Measurements from ENCODE around the gene GAS7. TPM values are rescaled to one million over a fixed set of nuclear protein-coding genes. Genes with fewer than 3 reads are reported as not detected.

The GAS7 gene
- total and polyA plus RNA-seq, 10 of the 15 experiments (the other 5 are each of a cell fraction or from before 2014, with no cell fraction given), result 2.3 to 53.4 (median 24.0) TPM

DNA sequence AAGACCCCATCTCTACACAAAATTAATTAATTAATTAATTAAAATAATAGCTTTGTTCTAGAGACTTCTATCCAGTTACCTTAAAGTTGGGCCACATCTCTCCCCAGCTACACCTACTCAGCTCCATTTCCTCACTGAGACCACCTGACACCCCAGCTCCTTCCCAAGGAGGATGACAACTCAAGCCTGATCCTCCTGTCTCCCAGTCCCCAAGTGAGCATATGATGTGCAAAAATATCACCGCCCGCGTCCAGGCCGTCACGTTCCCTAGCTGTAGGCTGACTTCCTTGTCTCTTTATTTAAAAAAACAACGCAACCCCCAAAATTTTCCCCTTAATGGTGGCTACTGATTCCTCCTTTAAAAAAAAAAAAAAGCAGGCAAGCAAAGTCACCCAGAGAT, 173.2 kb downstream of the GAS7 start:
- ChIA-PET POLR2A (no interaction called here), RAD21 (ENCODE audit: unreplicated experiment) (interaction anchor here (1.0 kb wide), 1 partner anchor 591 kb away, joined by 5 read pairs; no protein-coding TSS in a partner anchor), SMC1A (ENCODE audit: uncharacterized antibody, unreplicated experiment) (interaction anchor here (0.6 to 0.8 kb wide), 2 partner anchors 8 to 51 kb away, joined by 3 read pairs; no protein-coding TSS in a partner anchor), CTCF (no interaction called here)
- H3K4me1 ChIP-seq (ENCODE audit: control insufficient read depth, insufficient read depth, low read length), result peaks cover 4% of the 10 kb centered on the region; the same call in 1 of the 2 replicates
- no peak overlapping the region for H3K4me3 ChIP-seq
- no peaks in the 10 kb centered on the region for H3K36me3 ChIP-seq (ENCODE audit: control insufficient read depth in 2 of 2, insufficient read depth in 2 of 2, low read length in 1 of 2)
- no peak for TF ChIP-seq MEF2B (IDR thresholded peaks at IDR 0.05; ENCODE audit: partially characterized antibody, poor library complexity, severe bottlenecking)
- TF ChIP-seq SMC3 (IDR thresholded peaks at IDR 0.05; ENCODE audit: borderline replicate concordance, low read length), result no peak
- no peak for TF ChIP-seq NFYA (IDR thresholded peaks at IDR 0.05; ENCODE audit: borderline replicate concordance, low read depth, low read length)
- TF ChIP-seq HDAC6 (IDR thresholded peaks at IDR 0.05; ENCODE audit: unreplicated experiment), result no peak
- TF ChIP-seq, protein P1, sequence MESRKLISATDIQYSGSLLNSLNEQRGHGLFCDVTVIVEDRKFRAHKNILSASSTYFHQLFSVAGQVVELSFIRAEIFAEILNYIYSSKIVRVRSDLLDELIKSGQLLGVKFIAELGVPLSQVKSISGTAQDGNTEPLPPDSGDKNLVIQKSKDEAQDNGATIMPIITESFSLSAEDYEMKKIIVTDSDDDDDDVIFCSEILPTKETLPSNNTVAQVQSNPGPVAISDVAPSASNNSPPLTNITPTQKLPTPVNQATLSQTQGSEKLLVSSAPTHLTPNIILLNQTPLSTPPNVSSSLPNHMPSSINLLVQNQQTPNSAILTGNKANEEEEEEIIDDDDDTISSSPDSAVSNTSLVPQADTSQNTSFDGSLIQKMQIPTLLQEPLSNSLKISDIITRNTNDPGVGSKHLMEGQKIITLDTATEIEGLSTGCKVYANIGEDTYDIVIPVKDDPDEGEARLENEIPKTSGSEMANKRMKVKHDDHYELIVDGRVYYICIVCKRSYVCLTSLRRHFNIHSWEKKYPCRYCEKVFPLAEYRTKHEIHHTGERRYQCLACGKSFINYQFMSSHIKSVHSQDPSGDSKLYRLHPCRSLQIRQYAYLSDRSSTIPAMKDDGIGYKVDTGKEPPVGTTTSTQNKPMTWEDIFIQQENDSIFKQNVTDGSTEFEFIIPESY (IDR thresholded peaks at IDR 0.05), result no peak
- TF ChIP-seq, protein P2, sequence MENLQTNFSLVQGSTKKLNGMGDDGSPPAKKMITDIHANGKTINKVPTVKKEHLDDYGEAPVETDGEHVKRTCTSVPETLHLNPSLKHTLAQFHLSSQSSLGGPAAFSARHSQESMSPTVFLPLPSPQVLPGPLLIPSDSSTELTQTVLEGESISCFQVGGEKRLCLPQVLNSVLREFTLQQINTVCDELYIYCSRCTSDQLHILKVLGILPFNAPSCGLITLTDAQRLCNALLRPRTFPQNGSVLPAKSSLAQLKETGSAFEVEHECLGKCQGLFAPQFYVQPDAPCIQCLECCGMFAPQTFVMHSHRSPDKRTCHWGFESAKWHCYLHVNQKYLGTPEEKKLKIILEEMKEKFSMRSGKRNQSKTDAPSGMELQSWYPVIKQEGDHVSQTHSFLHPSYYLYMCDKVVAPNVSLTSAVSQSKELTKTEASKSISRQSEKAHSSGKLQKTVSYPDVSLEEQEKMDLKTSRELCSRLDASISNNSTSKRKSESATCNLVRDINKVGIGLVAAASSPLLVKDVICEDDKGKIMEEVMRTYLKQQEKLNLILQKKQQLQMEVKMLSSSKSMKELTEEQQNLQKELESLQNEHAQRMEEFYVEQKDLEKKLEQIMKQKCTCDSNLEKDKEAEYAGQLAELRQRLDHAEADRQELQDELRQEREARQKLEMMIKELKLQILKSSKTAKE (IDR thresholded peaks at IDR 0.05; ENCODE audit: low read depth, poor library complexity, severe bottlenecking), result no peak
- no peak for TF ChIP-seq ZNF207 (IDR thresholded peaks at IDR 0.05; ENCODE audit: borderline replicate concordance)
- TF ChIP-seq BACH1 (IDR thresholded peaks at IDR 0.05; ENCODE audit: borderline replicate concordance), result no peak
- TF ChIP-seq IRF4 (IDR thresholded peaks at IDR 0.05; ENCODE audit: low read depth, low read length), result no peak
- TF ChIP-seq BMI1 (IDR thresholded peaks at IDR 0.05; ENCODE audit: borderline replicate concordance), result no peak
- no peak for TF ChIP-seq ZNF622 (IDR thresholded peaks at IDR 0.05)
- TF ChIP-seq ZSCAN29 (IDR thresholded peaks at IDR 0.05), result no peak
- TF ChIP-seq CREB1 (IDR thresholded peaks at IDR 0.05; ENCODE audit: low read depth), result no peak
- TF ChIP-seq DPF2 (IDR thresholded peaks at IDR 0.05), result no peak
- TF ChIP-seq, protein P3, sequence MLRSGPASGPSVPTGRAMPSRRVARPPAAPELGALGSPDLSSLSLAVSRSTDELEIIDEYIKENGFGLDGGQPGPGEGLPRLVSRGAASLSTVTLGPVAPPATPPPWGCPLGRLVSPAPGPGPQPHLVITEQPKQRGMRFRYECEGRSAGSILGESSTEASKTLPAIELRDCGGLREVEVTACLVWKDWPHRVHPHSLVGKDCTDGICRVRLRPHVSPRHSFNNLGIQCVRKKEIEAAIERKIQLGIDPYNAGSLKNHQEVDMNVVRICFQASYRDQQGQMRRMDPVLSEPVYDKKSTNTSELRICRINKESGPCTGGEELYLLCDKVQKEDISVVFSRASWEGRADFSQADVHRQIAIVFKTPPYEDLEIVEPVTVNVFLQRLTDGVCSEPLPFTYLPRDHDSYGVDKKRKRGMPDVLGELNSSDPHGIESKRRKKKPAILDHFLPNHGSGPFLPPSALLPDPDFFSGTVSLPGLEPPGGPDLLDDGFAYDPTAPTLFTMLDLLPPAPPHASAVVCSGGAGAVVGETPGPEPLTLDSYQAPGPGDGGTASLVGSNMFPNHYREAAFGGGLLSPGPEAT (IDR thresholded peaks at IDR 0.05; ENCODE audit: low read depth), result no peak
- TF ChIP-seq, protein P4, sequence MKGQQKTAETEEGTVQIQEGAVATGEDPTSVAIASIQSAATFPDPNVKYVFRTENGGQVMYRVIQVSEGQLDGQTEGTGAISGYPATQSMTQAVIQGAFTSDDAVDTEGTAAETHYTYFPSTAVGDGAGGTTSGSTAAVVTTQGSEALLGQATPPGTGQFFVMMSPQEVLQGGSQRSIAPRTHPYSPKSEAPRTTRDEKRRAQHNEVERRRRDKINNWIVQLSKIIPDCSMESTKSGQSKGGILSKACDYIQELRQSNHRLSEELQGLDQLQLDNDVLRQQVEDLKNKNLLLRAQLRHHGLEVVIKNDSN (IDR thresholded peaks at IDR 0.05; ENCODE audit: borderline replicate concordance, extremely low read length, insufficient read depth, low read depth, low read length), result no peak
- TF ChIP-seq SMARCA5 (IDR thresholded peaks at IDR 0.05), result no peak
- no peak for TF ChIP-seq SREBF2 (IDR thresholded peaks at IDR 0.05; ENCODE audit: low read length)
- TF ChIP-seq CBFB (IDR thresholded peaks at IDR 0.05; ENCODE audit: low read depth), result no peak
- TF ChIP-seq NR2C1 (IDR thresholded peaks at IDR 0.05), result no peak
- no peak for FAIRE-seq
- no peak overlapping the region for H3K27ac ChIP-seq (ENCODE audit: control insufficient read depth, insufficient read depth)
- in situ Hi-C loops (cut with MboI), result loop anchor here (25.0 kb wide), 1 partner anchor 1063 kb away; the partner anchor contains the start of gene PIK3R5
- no peak overlapping the region for H3K4me2 ChIP-seq (ENCODE audit: control insufficient read depth, insufficient read depth)
- no peaks in the 10 kb centered on the region for H3K9me3 ChIP-seq (replicated peaks; ENCODE audit: control insufficient read depth, insufficient read depth, low read length)
- no peaks in the 10 kb centered on the region for H3K27me3 ChIP-seq (replicated peaks in 1 of 2; ENCODE audit: control insufficient read depth in 2 of 2, insufficient read depth in 2 of 2, low read length in 1 of 2)
- intact Hi-C loops (cut with micrococcal nuclease; ENCODE audit: unreplicated experiment), result no loop called here
- BruUV-seq (replicated peaks), result no TSS peak
- H3K79me2 ChIP-seq (ENCODE audit: control insufficient read depth, insufficient read depth, low read length), result no peaks in the 10 kb centered on the region
- no peak for DNase-seq (ENCODE audit: low read depth, low spot score)
- H4K20me1 ChIP-seq (ENCODE audit: control insufficient read depth, insufficient read depth), result no peaks in the 10 kb centered on the region
- ATAC-seq, result no peak
- no peak overlapping the region for H2AFZ ChIP-seq (ENCODE audit: control insufficient read depth, low read depth, low read length)
- H3K9ac ChIP-seq (ENCODE audit: control insufficient read depth, insufficient read depth, low read length), result no peak overlapping the region
- 98% methylated on average over 6 of the region's 6 CpGs for WGBS (ENCODE audit: insufficient coverage, insufficient replicate concordance, low lambda C conversion rate, missing lambda C conversion rate)
